HepG2 (cell line): ENCODE results near the gene PARN.

ENCODE experiments used
- ATF3 ChIP-seq: sonication (generic); formaldehyde crosslinking; IDR thresholded peaks from 2 replicates; pipeline ENCODE4 v1.4.0; 2020; ENCODE audit warnings: missing genetic modification reagents
- CTCF ChIP-seq: sonication (generic); formaldehyde crosslinking; IDR thresholded peaks from 2 replicates; pipeline ENCODE4 v1.5.0; 2020; ENCODE audit warnings: mild to moderate bottlenecking, missing genetic modification reagents, moderate library complexity
- HNRNPH1 ChIP-seq: fragments of 200-400 bp; formaldehyde crosslinking; optimal IDR thresholded peaks from 2 replicates; pipeline ENCODE3; 2017; ENCODE audit warnings: mild to moderate bottlenecking, low read depth, low read length
- KMT2A ChIP-seq: sonication (generic); formaldehyde crosslinking; IDR thresholded peaks from 2 replicates; pipeline ENCODE4 v1.4.0; 2020; ENCODE audit warnings: missing genetic modification reagents
- NR3C1 ChIP-seq: sonication (generic); formaldehyde crosslinking; IDR thresholded peaks from 2 replicates; pipeline ENCODE4 v1.4.0; 2020; ENCODE audit warnings: missing genetic modification reagents
- RAD21 ChIP-seq: fragments of 450-650 bp; formaldehyde crosslinking; IDR thresholded peaks from 2 replicates; pipeline ENCODE4 v1.5.0; 2020; ENCODE audit warnings: mild to moderate bottlenecking
- SIX1 ChIP-seq: sonication (generic); formaldehyde crosslinking; IDR thresholded peaks from 2 replicates; pipeline ENCODE4 v1.4.0; 2020; ENCODE audit warnings: missing genetic modification reagents, borderline replicate concordance
- SP1 ChIP-seq, 2 experiments: fragments of 450-650 bp in 1 of 2; sonication (generic) in 1 of 2; formaldehyde crosslinking in 1 of 2; IDR thresholded peaks; 2 replicates each; pipeline versions ENCODE4 v1.4.0 to v1.6.1; 2016 to 2020; ENCODE audit warnings: missing genetic modification reagents in 1 of 2
- ZNF232 ChIP-seq: sonication (generic); formaldehyde crosslinking; IDR thresholded peaks from 2 replicates; pipeline ENCODE4 v1.4.0; 2020; ENCODE audit warnings: missing genetic modification reagents, borderline replicate concordance
- ZNF513 ChIP-seq: sonication (generic); formaldehyde crosslinking; conservative IDR thresholded peaks from 2 replicates; pipeline ENCODE4 v1.5.0; 2020; ENCODE audit warnings: missing genetic modification reagents
- ZNF703 ChIP-seq: sonication (generic); formaldehyde crosslinking; IDR thresholded peaks from 2 replicates; pipeline ENCODE4 v1.5.1; 2020; ENCODE audit warnings: missing genetic modification reagents, mild to moderate bottlenecking, moderate library complexity, borderline replicate concordance

GRCh38 chr16:14392960-14393359 lies 237.1 kb downstream of the PARN start:
- TF ChIP-seq SIX1 (CRISPR knock-in tag) (no peak), ATF3 (CRISPR knock-in tag) (no peak), CTCF (CRISPR knock-in tag) (no peak), ZNF703 (CRISPR knock-in tag) (no peak), KMT2A (CRISPR knock-in tag) (no peak), HNRNPH1 (no peak), RAD21 (no peak), NR3C1 (CRISPR knock-in tag) (no peak), ZNF232 (CRISPR knock-in tag) (no peak), SP1 (IDR thresholded peaks at IDR 0.05) (no peak), SP1 (CRISPR knock-in tag; IDR thresholded peaks at IDR 0.05) (no peak), ZNF513 (CRISPR knock-in tag) (no peak)
